Erythroblast (primary cell): Measurements from ENCODE around the gene ROM1.

Source experiments
- GATA1 ChIP-seq: IDR thresholded peaks from 2 replicates; pipeline ENCODE4 v1.6.1; 2011; ENCODE audit warnings: low read depth, mild to moderate bottlenecking, control low read depth, low read length, moderate library complexity
- POLR2A ChIP-seq: IDR thresholded peaks from 2 replicates; pipeline ENCODE4 v1.6.1; 2011; ENCODE audit warnings: mild to moderate bottlenecking, low read length

DNA sequence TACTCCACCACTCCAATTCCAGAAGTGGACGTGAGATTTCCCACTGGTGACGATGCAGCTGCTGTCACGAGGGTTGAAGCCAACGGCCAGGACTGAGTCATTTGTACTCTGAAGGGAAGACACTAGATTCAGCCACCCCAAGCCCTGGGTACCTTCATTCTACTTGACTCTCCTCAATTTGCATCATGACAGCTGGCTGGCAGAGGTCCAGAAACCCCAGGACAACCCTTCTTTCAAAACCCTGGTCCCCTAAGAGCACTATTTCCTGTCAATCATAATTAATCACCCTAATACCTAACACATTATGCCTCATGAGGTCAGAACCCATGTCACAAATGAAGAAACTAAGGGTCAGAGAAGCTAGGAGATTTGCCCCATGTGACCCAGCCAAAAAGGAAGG is 5.3 kb upstream of the ROM1 start:
- TF ChIP-seq POLR2A = no peak
- TF ChIP-seq GATA1 = no peak
